NCI-H774 (cell line): ENCODE results near the gene ATRIP.
A peak's percentile ranks its signal among the peaks of the same experiment; 100 is the strongest.
"Not testable (repeated sequence)": the region's sequence is repeated elsewhere in the genome, so short reads cannot be mapped to it uniquely, and the experiment has no call there.

ENCODE experiments used
- DNase-seq: peaks from one replicate; lab custom pipeline; 2025; lab: John Stamatoyannopoulos, UW

ATRIP gene

GRCh38 chr3:48446425-48447193 lies at the start of gene ATRIP:
ATRIP (plus strand) TSS chr3:48446737; CDS start chr3:48446846, 109 bp downstream.
- peak; percentile 74 for DNase-seq

- no peak for DNase-seq
Measured at GRCh38 chr3:48397767-48398681, 48.5 kb upstream of the ATRIP start.

GRCh38 chr3:48398701-48399386 lies 47.7 kb upstream of the ATRIP start:
- no peak for DNase-seq

GRCh38 chr3:48399387-48400172 lies 47.0 kb upstream of the ATRIP start:
- DNase-seq: no peak

GRCh38 chr3:48400824-48401433 lies 45.6 kb upstream of the ATRIP start:
- DNase-seq: peak; percentile 7

GRCh38 chr3:48401434-48401901 lies 45.1 kb upstream of the ATRIP start:
- not testable (repeated sequence) for DNase-seq

- DNase-seq: no peak
Measured at GRCh38 chr3:48402281-48402732, 44.2 kb upstream of the ATRIP start.

GRCh38 chr3:48402907-48403306 lies 43.6 kb upstream of the ATRIP start:
- no peak for DNase-seq

GRCh38 chr3:48403533-48404439 lies 42.8 kb upstream of the ATRIP start:
- no peak for DNase-seq

GRCh38 chr3:48404440-48405342 lies 41.8 kb upstream of the ATRIP start:
- no peak for DNase-seq

- no peak for DNase-seq
Measured at GRCh38 chr3:48405343-48405881, 41.1 kb upstream of the ATRIP start.

GRCh38 chr3:48405971-48406370 lies 40.6 kb upstream of the ATRIP start:
- DNase-seq: no peak

- DNase-seq: no peak
Measured at GRCh38 chr3:48406443-48407431, 39.8 kb upstream of the ATRIP start.

GRCh38 chr3:48407542-48408099 lies 38.9 kb upstream of the ATRIP start:
- no peak for DNase-seq

GRCh38 chr3:48408823-48409281 lies 37.7 kb upstream of the ATRIP start:
- no peak for DNase-seq

- DNase-seq: no peak
Measured at GRCh38 chr3:48409291-48410201, 37.0 kb upstream of the ATRIP start.
